HG02884 (cell line): ENCODE results near the gene PAX5.
A peak's percentile ranks its signal among the peaks of the same experiment; 100 is the strongest.

Source experiments
- ATAC-seq: cut with Tn5 transposase; IDR thresholded peaks from one replicate; pipeline ENCODE4 v1.9.1; 2021; ENCODE audit warnings: mild to moderate bottlenecking, moderate library complexity; ENCODE audit not compliant: unreplicated experiment

Gene PAX5

DNA sequence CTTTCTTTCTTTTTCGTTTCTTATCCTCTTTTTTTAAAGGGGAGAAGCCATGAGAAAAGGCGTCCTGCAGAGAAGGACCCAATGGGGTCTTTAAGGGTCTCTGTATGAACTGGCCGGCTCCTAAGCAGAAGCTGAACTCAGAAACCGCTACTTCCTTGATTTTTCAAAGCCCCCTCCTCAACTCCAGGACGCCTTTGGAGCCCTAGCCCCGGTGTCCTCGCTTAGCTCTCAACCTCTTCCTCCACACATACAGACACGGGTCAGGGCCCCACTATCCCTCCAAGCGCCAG lies 8.3 kb downstream of the PAX5 start:
- ATAC-seq, result no peak

DNA sequence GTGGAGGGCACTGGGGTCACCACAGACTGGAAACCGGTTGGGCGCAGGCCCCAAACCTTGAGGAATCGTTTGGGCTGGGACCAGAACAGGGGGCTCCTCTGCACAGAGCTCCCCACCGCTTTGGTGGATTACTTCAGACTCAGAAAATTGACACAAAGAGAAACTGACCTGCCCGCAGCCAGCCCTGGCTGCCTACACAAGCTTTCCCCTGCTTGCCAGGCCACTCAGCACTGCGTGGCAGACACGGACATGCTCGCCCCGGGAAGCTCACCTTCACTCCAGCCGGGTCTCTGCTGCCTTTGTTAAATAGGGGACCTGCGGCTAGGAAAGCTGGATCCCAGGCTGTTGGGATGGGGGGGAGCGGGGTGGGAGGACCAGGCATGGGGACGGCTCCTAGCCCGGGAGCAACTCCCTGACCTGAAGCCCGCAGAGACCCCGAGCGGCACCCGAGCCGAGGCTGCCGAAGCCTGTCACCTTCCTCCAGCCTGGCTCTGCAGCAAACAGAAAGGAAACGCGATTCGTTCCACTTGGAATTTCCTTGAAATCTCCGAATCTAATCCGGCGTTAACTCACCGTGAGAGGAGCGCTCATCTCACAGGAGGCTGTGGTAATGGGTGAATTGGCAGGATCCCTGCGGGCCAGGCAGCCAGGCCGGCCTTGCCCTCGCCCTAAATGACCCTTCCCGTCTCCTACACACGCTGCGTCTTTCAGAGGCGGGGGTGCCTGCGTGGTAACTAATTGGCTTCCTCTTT lies 8.8 kb downstream of the PAX5 start:
- no peak for ATAC-seq

DNA sequence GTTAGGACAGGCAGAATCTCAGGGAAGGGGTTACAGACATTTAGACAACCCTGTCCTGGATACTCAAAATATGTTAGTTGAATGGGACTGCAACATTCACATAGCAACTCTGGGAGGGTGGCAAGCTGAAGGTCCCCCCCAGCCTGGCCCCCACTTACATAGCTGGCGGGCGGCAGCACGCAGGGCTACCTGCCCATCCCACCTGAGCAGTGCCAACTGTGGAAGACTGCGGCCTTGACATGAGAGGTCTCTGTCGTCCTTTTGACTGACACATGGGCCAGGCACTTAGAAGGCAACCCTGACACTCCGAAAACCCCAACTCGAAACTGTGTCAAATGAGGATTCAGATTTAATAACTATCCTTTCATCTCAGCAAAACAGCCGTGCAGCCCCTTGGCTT lies 16.5 kb downstream of the PAX5 start:
- ATAC-seq, result no peak

DNA sequence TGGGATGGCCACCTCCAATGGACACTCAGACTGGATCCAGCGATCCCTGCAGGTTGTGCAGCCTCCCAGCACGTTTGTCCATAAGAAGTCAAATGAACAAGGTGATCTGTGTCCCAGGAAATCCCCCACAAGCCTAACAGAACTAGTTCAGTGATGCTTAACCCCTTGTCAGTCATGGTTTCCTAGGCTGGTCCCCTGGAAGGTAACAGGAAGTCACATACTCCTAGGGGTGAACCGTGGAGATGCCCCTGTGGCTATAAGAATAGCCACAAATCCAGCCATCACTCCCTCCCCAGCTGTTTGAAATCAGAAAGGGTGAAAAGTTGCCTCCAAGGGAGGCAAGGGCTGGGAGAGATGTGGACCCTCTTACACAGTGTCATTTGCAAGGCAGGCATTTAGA lies 22.5 kb downstream of the PAX5 start:
- no peak for ATAC-seq

DNA sequence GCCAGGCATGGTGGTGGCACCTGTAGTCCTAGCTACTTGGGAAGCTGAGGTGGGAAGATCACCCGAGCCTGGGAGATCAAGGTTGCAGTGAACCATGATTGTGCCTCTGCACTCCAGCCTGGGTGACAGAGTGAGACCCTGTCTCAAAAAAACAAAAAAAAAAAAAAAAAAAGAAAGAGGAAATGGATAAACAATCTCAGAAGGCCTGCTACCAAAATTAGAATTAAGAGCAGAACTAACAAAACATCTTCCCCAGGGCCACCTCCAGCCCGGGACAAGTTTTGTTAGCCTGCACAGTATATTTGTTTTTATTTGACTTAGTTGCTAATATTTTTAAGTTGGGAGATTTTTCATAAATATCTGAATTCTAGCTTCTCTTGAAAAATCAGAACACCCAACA lies 23.1 kb downstream of the PAX5 start:
- ATAC-seq, result no peak

DNA sequence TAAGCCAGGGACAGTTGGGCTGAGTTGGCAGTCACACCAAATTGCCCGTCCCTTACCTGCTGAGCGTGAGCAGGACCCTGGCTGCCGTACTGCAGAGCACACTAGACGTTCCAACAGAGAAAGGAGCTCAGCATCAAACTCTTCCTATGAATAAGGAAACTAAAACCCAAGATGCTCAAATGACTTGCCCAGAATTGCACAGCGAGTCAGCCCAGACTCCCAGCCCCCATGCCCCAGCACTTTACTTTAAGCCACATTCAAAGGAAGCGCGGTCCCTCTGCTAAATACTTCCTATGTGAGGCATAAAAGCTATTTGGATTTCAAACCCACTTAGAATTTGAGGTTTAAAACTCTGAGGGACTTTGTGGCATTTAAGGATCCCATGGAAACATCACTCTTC lies 23.9 kb downstream of the PAX5 start:
- peak; percentile 45 for ATAC-seq

DNA sequence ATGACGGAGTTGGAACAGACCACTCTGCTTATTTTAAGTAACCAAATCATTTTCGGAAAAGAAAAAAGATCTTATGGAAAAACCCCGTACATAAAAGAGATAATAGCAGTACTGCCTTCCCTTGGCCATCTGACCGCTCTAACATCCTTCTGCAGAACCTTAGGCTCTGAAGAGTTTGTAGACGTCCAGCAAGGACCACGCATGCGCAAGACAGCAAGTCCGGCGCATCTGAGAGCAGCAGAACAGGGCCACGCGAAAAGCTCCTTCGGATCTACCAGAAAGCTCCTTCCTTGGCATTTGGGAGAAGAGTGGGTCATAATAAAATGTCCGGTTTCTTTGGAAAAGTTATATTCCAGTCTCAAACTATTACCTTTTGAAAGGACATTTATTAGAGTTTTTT lies 26.8 kb downstream of the PAX5 start:
- no peak for ATAC-seq

DNA sequence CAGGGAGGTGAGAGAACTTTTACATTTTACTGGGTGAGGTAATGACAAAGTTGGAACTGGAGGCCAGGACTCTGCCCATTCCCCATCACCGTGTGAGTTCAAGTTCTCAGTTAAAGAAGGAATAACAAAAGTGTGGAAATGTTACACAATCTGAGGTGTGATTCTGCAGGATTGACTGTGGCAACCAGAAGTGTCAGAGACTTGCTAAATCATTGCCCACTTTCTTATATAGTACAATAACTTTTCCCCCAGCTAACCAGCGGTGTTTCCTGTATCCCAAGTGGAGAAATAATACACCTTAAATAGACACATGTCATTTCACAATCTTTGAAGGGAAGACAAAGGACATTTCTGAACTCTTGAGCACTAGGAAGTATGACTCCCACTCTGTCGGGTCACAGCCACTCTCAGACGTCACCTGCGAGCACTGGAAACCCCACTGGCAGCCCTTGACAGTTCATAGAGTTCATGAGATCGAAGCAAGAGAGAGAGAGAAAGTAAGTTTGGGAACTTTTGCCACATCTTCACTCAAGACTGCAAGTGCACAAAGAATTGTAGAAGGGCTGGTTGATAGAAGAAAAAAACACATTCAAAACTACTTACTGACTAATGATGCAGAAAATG lies 28.4 kb downstream of the PAX5 start:
- ATAC-seq, result no peak

DNA sequence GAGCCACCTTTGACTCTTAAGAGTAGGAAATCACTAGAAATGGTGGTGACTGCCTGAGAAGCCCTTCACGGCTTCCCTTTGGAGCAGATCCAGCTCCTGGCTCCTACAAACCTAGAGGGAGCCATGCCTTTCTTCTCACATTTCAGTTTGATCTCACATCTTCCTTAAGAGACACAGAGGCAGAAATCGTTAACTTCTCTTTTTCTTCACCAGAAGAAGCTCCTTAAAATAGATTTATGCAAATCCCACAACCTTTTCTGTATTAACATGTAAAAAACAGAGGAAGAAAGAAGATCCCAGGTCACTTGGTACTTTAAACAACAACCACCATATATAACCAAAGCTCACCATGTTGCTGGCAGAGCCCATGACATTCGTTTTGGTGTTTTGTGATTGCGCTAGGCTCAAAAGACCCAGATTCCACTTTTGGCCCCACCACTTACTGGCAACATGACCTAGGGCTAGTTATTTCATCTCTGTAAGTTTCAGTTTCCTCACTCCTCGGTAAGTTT lies 29.6 kb downstream of the PAX5 start:
- no peak for ATAC-seq

DNA sequence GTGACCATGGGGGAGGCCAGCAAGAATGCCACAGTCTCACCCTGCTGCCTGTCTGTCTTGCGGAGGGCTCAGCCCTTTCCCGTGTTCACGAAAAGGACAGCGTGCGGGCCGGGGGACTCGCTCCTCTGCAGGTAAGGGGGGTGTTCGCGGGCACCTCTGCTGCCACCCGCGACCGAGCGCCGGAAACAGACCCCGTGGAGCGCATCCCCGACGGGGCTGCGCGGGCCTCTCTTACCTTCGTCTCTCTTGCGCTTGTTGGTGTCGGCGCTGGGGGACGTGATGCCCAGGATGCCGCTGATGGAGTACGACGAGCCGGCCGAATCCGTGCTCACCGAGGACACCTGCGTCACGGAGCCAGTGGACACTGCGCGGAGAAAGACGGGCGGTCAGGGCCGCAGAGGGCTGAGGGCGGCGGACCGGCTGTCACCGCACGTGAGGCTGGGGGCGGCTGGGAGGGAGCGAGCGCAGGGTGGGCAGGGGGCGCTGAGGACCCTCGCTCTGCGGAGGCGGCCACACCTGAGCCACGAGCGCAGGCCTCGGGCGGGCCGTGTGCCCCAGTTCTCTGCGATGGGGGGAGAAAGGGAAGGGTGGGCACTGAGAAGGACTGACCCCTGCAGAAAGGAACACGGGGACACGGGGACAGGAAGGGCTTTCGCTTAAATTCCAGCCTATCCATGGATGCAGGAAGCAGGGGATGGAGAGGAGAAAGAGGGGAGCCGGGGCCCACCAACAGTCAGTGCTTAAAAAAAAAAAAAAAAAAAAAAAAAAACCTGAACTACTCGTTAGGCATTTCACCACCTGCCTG lies 31.5 kb downstream of the PAX5 start:
- ATAC-seq, result no peak

DNA sequence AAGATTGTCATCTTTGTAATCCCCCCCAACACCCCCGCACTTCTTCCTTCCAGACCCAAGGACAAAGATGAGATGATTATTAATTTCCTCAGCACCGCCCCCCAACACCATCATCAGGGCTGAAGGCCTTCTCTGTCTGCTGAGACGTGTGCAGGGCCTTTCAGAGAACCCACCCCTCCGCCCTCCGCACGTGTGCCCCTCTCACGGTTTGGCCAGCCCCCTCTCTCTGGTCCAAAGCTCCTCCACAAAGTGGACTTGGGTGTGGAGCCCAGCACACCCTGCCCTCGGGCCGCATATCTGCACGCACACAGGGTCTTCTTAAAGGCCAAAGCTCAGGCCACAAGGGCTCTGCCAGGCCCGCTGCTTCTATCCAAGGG lies 32.0 kb downstream of the PAX5 start:
- ATAC-seq, result no peak

DNA sequence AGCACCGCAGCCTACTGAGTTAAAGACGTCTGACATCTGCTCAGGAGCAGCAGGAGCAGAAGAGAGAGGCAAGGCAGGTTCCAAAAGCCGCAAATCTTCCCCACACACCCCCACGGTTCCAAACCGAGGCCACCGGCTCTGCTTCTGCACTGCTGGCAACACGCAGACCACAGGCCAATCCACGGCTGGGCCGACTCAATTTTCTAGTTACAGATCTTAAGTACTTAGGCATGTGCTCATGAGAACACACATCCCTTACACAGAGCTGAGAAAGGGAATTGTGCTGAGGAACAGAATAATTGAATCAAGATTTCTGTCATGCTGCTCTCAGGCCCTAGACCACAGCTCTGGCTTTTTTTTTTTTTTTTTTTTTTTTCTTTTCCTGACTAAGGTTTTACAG lies 32.6 kb downstream of the PAX5 start:
- no peak for ATAC-seq

DNA sequence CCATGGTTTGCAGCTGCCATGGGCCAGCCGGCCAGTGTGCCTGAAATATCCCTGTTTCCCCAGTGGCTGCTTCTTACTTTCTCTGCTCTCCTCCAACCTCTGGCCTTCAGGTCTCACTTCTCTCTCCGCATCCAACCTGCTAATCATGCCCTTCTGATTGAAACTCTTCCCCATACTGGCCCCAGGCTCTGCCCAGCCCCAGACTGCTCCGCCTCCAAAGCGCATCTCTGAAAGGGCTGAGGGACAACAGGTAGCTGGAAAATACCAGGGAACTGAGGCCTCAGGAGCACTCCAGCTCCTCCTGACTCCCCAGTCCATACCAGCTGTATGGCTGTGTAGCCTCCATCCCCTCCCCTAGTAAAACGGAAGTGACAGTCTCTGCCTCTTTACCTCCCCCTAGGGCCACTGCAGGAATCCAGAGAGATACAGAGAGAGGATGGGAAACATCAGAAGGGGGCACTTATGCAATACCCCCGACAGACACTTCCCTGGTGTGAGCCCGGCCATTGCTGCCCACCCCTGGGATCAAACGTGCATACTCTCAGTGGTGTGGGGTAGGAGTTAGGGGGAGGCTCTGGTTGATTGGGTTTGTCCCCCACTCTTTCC lies 34.2 kb downstream of the PAX5 start:
- ATAC-seq, result no peak

DNA sequence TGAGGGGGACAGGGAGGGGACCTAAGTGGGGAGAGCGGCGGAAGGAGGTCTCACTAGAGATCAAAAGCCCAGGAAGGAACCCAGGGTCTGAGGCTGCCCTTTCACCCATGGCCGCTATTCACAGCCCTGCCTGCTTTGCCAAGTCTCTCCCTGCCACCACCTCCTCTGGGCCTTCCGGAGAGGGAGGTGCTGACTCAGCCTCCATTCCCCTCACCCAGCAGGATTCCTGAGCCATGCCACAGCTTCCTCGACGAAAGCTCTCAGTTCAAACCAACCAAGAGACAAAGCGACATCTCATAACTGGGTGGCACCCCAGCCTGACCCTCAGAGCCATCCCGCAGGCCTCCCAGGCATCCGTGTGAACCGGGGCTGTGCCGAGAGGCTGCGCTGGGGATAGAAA lies 36.7 kb downstream of the PAX5 start:
- ATAC-seq, result no peak

DNA sequence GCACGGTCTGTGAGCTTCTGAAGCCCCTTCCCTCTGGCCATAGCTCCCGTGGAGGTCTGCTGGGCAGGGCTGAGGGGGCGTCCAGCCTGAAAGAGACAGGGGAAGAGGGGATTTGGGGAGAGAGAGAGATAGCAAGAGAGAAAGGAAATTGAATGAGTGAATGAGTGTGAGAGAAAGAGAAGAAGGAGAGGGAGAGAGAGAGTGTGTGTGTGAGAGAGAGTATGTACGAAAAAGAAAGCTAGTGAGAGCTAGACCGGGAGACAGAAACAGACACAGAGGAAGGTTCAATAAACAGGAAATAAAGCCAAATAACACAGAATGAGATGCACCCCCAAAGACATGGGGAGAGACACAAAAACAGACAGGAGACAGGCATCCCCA lies 37.4 kb downstream of the PAX5 start:
- ATAC-seq, result no peak

DNA sequence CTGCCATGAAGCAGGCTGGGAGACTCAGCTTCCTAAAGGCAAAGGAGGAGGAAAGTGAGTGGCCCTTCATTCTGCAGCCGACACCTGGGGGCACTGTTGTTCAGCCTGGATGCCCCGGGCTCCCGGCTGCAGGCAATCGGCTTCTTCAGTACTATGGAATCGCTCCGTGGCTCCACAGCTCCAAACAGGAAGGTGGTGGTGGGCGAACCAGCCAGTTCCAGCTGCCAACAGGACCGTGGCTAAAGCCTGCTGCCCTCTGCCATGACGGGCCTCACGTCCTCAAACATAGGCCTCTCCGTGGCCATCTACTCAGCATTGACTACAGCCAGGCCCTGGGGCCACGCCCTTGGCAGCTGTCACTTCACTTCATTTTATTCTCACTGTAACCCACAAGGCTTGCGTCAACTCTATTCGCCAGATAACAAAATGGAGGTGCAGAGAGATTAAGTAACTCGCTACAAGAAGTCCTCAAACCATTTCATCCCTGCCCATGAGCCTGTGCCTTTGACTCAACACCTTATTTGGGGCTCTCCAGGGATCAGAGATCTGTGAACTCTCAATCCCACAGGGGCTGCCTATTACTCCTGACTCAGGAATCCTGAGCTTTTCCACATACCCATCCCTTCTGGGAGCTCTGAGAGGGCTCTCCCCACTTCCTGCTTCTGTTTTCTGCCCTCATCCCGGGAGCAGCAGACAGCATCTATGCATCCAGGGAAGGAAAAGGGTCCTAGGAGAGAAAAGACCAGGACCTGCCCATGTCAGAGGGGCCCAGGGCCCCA lies 38.0 kb downstream of the PAX5 start:
- no peak for ATAC-seq

DNA sequence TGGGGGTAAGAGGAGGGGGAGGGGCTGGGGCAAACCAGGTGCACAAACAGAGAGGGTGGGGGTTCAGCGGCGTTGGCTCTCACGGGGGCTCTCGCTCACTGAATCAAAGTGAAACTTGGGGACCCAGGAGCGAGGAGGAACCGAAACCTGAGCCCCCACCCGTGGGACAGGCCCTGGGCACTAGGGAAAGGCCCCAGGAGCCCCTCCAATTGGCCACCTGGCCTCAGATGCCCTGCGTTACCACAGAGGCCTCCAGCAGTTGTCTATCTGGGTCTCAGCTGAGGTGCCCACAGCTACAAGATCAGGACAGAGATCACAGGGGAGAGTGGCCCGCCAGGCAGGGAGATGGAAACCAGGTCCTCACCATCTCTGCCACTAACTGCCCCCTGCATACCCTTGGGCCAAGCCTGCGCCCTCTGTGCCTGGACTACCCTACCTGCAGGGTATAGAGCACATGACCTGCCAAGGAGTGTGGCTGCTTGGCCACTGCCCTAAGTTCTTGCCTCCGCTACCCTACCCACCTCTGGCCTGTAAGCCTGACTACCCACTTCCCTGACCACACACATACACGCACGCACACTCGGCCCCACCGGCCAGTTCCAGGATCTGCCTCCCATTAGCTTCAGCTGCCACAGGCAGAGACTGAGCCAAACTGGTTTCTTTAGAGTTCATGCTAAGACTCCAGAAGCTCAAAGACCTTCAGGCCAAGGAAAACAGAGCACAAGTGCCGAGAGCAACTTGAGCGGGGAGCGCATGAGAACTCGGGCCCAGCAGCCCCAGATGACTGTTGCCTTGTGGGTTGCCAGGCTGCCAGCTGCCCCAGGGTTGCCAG lies 39.9 kb downstream of the PAX5 start:
- ATAC-seq, result peak; percentile 62

DNA sequence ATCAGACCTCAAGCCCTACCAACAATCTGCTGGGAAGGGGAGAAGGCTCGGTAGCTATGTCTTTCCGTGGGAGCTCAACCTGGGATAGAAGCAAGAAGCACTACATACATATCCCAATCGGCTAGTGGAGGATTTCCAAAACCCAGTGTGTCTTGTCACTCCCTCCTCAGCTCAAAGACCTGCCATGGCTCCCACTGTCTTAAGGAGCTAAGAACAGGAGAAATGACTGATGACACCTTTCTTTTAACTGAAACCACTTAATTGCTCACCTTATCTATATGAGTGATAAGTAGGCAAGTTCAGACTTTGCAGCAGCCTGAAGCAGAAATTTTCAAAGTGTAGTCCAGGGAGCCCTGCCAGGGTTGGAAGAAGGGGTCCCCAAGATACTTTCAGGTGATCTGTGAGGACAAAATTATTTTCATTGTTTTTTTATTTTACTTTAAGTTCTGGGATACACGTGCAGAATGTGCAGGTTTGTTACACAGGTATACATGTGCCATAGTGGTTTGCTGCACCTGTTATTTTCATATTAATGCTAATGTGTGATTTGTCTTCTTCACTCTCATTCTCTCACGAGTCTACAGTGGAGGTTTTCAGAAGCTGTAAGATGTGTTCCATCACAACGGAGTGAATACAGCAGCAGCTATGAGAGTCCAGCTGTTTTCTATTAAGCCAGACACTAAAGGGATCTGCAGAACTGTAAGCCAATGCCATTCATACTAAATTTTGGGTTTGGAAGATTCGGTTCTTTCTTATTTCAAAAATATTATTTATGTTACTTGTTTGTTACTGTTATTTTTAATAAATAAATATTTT lies 41.4 kb downstream of the PAX5 start:
- ATAC-seq, result no peak

DNA sequence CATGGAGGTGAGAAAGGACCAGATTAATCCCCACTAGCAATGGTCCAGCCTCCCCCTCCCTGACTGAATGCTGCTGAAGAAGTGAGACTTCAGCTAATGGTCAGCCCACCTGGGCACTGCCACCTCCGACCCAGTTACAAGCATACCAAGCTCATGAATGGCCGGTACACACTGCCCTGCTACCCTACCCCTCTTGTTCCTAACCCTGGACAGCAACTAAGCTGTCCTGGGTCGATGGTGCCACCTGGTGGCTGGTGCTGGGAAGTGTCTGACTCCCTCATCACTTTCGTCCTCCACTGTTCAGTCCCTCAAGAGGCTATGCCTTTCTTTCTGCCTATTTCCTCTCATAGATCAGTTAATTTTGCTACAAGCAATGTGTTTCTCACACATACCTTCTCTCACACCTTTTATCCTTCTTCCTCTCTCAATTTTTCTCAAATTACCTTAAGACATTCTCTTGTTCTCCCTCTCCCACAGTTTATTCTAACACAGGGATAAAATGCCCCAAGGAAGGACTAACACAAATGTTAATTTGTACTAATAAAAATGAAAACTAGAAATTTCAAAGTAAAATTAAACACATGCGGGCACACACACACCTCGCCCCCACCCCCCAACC lies 42.4 kb downstream of the PAX5 start:
- no peak for ATAC-seq
